Keratinocyte (primary cell): ENCODE data around the gene TULP1.

Experiments
- EZH2 ChIP-seq: IDR thresholded peaks from one replicate; pipeline ENCODE4 v1.6.1; 2012; ENCODE audit warnings: inconsistent platforms, mild to moderate bottlenecking, low read length, moderate library complexity
- TF ChIP-seq, protein P1 (sequence below), 3 experiments: IDR thresholded peaks in 1 of 3; conservative IDR thresholded peaks in 1 of 3; optimal IDR thresholded peaks in 1 of 3; 2 replicates in 2 of 3; 3 replicates in 1 of 3; pipeline versions ENCODE3 to v1.5.1; 2011; ENCODE audit warnings: low read length in 3 of 3, mild to moderate bottlenecking in 3 of 3, moderate library complexity in 2 of 3, control low read depth in 1 of 3, inconsistent platforms in 1 of 3; ENCODE audit not compliant: insufficient read depth in 2 of 3; ENCODE audit errors: extremely low read depth in 1 of 3

DNA sequence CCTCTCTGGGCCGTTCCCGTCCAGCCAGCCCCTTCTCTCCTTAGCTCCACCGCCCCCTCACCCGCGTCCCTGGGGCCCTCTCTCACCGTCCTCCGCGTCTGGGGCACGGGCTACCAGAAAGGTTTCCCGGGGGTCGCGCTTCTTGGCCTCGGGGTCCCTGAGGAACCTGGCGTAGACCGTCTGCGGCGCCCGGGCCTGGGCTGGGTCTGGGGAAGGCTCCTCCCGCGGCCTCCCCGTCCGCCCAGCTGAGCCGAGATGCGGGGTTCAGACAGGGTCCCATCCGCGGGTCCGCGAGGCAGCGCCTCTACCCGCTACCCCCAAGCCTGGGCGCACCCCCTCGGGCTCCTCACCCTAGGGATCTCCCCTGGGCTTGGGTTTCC, 1.1 kb downstream of the TULP1 start:
- TF ChIP-seq, protein P1, sequence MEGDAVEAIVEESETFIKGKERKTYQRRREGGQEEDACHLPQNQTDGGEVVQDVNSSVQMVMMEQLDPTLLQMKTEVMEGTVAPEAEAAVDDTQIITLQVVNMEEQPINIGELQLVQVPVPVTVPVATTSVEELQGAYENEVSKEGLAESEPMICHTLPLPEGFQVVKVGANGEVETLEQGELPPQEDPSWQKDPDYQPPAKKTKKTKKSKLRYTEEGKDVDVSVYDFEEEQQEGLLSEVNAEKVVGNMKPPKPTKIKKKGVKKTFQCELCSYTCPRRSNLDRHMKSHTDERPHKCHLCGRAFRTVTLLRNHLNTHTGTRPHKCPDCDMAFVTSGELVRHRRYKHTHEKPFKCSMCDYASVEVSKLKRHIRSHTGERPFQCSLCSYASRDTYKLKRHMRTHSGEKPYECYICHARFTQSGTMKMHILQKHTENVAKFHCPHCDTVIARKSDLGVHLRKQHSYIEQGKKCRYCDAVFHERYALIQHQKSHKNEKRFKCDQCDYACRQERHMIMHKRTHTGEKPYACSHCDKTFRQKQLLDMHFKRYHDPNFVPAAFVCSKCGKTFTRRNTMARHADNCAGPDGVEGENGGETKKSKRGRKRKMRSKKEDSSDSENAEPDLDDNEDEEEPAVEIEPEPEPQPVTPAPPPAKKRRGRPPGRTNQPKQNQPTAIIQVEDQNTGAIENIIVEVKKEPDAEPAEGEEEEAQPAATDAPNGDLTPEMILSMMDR (optimal IDR thresholded peaks at IDR 0.05 in 1 of 3, IDR thresholded peaks at IDR 0.05 in 1 of 3, conservative IDR thresholded peaks at IDR 0.05 in 1 of 3; ENCODE audit: extremely low read depth in 1 of 3, insufficient read depth in 2 of 3, low read length in 3 of 3), result no peak
- no peak for TF ChIP-seq EZH2
